Measurements from ENCODE around the gene SAMM50. TPM values are rescaled to one million over a fixed set of nuclear protein-coding genes. Genes with fewer than 3 reads are reported as not detected.

Gene SAMM50
- total and polyA plus RNA-seq, 10 of the 15 experiments (the other 5 are each of a cell fraction or from before 2014, with no cell fraction given): 38.2 to 126 (median 62.4) TPM

DNA sequence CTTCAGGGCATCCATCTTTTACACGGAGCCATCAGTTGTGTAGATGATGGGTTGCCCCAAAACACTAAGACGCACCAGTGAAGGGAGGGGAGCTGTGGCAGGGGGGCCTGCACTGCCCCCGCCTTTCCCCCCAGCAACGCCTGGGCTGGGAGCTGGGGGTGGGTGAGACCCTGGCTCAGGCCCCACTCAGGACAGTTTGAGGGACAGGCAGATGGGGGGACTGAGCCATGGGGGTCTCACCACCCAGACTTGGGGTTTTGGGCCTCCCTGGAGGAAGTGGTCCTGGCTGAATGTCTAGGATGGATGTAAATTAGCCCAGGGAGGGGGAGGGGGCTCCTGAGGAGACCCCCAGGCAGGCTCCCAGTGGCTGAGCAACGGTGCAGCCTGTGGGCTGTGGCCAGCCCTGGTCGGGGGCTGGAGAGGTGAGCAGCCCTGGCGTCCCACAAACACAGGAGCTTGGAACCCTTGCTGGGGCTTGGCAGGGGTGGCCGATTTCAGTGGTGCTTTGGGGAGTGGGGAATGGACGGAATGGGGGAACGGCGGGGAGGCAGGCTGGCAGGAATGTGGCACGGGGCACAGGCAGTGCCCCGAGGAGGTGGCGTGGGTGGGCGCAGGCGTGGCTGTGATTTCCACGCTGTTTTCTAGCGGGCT, 74.9 kb downstream of the SAMM50 start:
- in situ Hi-C loops (cut with MboI): loop anchor here (10.0 to 25.0 kb wide), 2 partner anchors 1105 to 1368 kb away; no protein-coding TSS in a partner anchor
- Histone ChIP-seq H4K20me1 (ENCODE audit: control insufficient read depth, insufficient read depth) (0 out of 2 replicates have a peak, but pooled peaks cover 2% of the 10 kb centered on the region), H3K79me2 (ENCODE audit: control insufficient read depth, insufficient read depth, low read length) (peaks cover 90% of the 10 kb centered on the region), H3K9ac (ENCODE audit: control insufficient read depth, insufficient read depth, low read length) (no peak overlapping the region), H3K9me3 (replicated peaks; ENCODE audit: control insufficient read depth, insufficient read depth, low read length) (no peaks in the 10 kb centered on the region; the same call in 2 of the 3 replicates), H3K27ac (ENCODE audit: control insufficient read depth, insufficient read depth) (peak overlapping the region; percentile 65), H3K4me1 (ENCODE audit: control insufficient read depth, insufficient read depth, low read length) (peaks cover 23% of the 10 kb centered on the region), H3K4me3 (no peak overlapping the region), H2AFZ (ENCODE audit: control insufficient read depth, low read depth, low read length) (no peak overlapping the region), H3K27me3 (replicated peaks in 1 of 2; ENCODE audit: control insufficient read depth in 2 of 2, insufficient read depth in 2 of 2, low read length in 1 of 2) (no peaks in the 10 kb centered on the region), H3K4me2 (ENCODE audit: control insufficient read depth, insufficient read depth) (peak overlapping the region; percentile 47; the same call in 1 of the 2 replicates), H3K36me3 (ENCODE audit: control insufficient read depth in 2 of 2, insufficient read depth in 2 of 2, low read length in 1 of 2) (peaks cover 4 to 30% of the 10 kb centered on the region in 2 experiments)
- no TSS peak for BruUV-seq (replicated peaks)
- POLR2A ChIA-PET: no interaction called here
- SMC1A ChIA-PET (ENCODE audit: uncharacterized antibody, unreplicated experiment): interaction anchor here (1.3 to 2.4 kb wide), 2 partner anchors 9 to 37 kb away, joined by 3 to 8 read pairs; no protein-coding TSS in a partner anchor
- FAIRE-seq: no peak
- intact Hi-C loops (cut with micrococcal nuclease; ENCODE audit: unreplicated experiment): no loop called here
- WGBS (ENCODE audit: insufficient coverage, insufficient replicate concordance, low lambda C conversion rate, missing lambda C conversion rate): 97% methylated on average over 18 of the region's 18 CpGs
- no peak for DNase-seq (ENCODE audit: low read depth, low spot score)
- ATAC-seq: no peak
- RAD21 ChIA-PET (ENCODE audit: unreplicated experiment): interaction anchor here (0.8 to 1.5 kb wide), 2 partner anchors 17 to 842 kb away, joined by 3 to 4 read pairs; no protein-coding TSS in a partner anchor
- TF ChIP-seq POLR2AphosphoS5 (IDR thresholded peaks at IDR 0.05; ENCODE audit: low read length): 0 out of 2 replicates have a peak, but pooled peaks have one; percentile 26
- TF ChIP-seq GABPA (IDR thresholded peaks at IDR 0.05; ENCODE audit: low read depth): no peak
- no peak for TF ChIP-seq KDM1A (IDR thresholded peaks at IDR 0.05; ENCODE audit: borderline replicate concordance)
- CTCF ChIA-PET: interaction anchor here (0.6 to 2.5 kb wide), 3 partner anchors 13 to 150 kb away, joined by 3 to 7 read pairs (median 3); no protein-coding TSS in a partner anchor

DNA sequence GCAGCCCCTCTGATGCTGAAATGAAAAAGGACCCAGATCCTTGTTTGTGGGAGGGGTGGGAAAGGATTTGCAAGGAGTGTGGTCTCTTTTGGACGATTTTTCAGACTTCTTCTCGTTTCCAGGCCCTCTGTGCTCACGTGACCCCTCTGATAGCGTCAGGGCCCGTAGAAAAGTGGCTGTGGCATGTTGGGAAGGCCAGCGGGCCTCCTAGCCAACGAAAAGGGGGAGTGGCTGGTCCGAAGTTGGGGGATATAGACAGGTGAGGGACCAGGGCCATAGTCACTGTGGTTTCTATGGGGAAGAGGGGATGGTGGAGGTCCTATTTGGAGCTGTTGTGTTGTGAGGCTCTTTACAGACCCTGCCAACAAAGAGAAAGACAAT, 75.5 kb downstream of the SAMM50 start:
- Histone ChIP-seq H3K9me3 (replicated peaks; ENCODE audit: control insufficient read depth, insufficient read depth, low read length) (no peaks in the 10 kb centered on the region; the same call in 2 of the 3 replicates), H3K79me2 (ENCODE audit: control insufficient read depth, insufficient read depth, low read length) (peaks cover 89% of the 10 kb centered on the region), H3K27me3 (replicated peaks in 1 of 2; ENCODE audit: control insufficient read depth in 2 of 2, insufficient read depth in 2 of 2, low read length in 1 of 2) (no peaks in the 10 kb centered on the region), H3K4me2 (ENCODE audit: control insufficient read depth, insufficient read depth) (peak overlapping the region; percentile 47), H3K27ac (ENCODE audit: control insufficient read depth, insufficient read depth) (peak overlapping the region; percentile 28; the same call in 1 of the 2 replicates), H4K20me1 (ENCODE audit: control insufficient read depth, insufficient read depth) (0 out of 2 replicates have a peak, but pooled peaks cover 2% of the 10 kb centered on the region), H2AFZ (ENCODE audit: control insufficient read depth, low read depth, low read length) (no peak overlapping the region), H3K4me3 (no peak overlapping the region), H3K9ac (ENCODE audit: control insufficient read depth, insufficient read depth, low read length) (no peak overlapping the region), H3K4me1 (ENCODE audit: control insufficient read depth, insufficient read depth, low read length) (peaks cover 23% of the 10 kb centered on the region), H3K36me3 (ENCODE audit: control insufficient read depth in 2 of 2, insufficient read depth in 2 of 2, low read length in 1 of 2) (peaks cover 4 to 30% of the 10 kb centered on the region in 2 experiments)
- no peak for ATAC-seq
- RAD21 ChIA-PET (ENCODE audit: unreplicated experiment): no interaction called here
- CTCF ChIA-PET: interaction anchor here (1.2 to 2.5 kb wide), 2 partner anchors 12 to 37 kb away, joined by 3 to 7 read pairs; no protein-coding TSS in a partner anchor
- SMC1A ChIA-PET (ENCODE audit: uncharacterized antibody, unreplicated experiment): interaction anchor here (1.1 to 1.3 kb wide), 2 partner anchors 28 to 37 kb away, joined by 3 read pairs; no protein-coding TSS in a partner anchor
- POLR2A ChIA-PET: no interaction called here
- BruUV-seq (replicated peaks): no TSS peak
- in situ Hi-C loops (cut with MboI): loop anchor here (10.0 to 25.0 kb wide), 2 partner anchors 1106 to 1368 kb away; no protein-coding TSS in a partner anchor
- no peak for FAIRE-seq
- DNase-seq (ENCODE audit: low read depth, low spot score): no peak
- intact Hi-C loops (cut with micrococcal nuclease; ENCODE audit: unreplicated experiment): no loop called here
- 70% methylated on average over 7 of the region's 8 CpGs for WGBS (ENCODE audit: insufficient coverage, insufficient replicate concordance, low lambda C conversion rate, missing lambda C conversion rate)
- no peak for TF ChIP-seq GATAD2B (conservative IDR thresholded peaks at IDR 0.05; ENCODE audit: low read depth)
- no peak for TF ChIP-seq NFXL1 (IDR thresholded peaks at IDR 0.05; ENCODE audit: borderline replicate concordance)
- TF ChIP-seq, protein P1, sequence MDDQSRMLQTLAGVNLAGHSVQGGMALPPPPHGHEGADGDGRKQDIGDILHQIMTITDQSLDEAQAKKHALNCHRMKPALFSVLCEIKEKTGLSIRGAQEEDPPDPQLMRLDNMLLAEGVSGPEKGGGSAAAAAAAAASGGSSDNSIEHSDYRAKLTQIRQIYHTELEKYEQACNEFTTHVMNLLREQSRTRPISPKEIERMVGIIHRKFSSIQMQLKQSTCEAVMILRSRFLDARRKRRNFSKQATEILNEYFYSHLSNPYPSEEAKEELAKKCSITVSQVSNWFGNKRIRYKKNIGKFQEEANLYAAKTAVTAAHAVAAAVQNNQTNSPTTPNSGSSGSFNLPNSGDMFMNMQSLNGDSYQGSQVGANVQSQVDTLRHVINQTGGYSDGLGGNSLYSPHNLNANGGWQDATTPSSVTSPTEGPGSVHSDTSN (IDR thresholded peaks at IDR 0.05; ENCODE audit: insufficient replicate concordance, low read depth, low read length): no peak
- no peak for TF ChIP-seq ZNF592 (IDR thresholded peaks at IDR 0.05)
- TF ChIP-seq, protein P2, sequence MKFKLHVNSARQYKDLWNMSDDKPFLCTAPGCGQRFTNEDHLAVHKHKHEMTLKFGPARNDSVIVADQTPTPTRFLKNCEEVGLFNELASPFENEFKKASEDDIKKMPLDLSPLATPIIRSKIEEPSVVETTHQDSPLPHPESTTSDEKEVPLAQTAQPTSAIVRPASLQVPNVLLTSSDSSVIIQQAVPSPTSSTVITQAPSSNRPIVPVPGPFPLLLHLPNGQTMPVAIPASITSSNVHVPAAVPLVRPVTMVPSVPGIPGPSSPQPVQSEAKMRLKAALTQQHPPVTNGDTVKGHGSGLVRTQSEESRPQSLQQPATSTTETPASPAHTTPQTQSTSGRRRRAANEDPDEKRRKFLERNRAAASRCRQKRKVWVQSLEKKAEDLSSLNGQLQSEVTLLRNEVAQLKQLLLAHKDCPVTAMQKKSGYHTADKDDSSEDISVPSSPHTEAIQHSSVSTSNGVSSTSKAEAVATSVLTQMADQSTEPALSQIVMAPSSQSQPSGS (IDR thresholded peaks at IDR 0.05; ENCODE audit: low read length): no peak

All from GM12878 (cell line).